Coronary artery (tissue), 2 donors: ENCODE data around the gene TRMT10C.
"Not testable (repeated sequence)": the region's sequence is repeated elsewhere in the genome, so short reads cannot be mapped to it uniquely, and the experiment has no call there.

Experiments
- DNase-seq: peaks from one replicate; pipeline ENCODE4 v3.0.0-alpha.2; 2017; ENCODE audit warnings: low spot score
- H3K27ac ChIP-seq, 2 donors: fragments of 200-600 bp; sonication (generic); one replicate each; pipeline ENCODE4 v1.5.1; 2016 to 2019
- H3K4me3 ChIP-seq: fragments of 200-600 bp; sonication (generic); 2 replicates; pipeline ENCODE4 v1.5.1; 2016; ENCODE audit warnings: mild to moderate bottlenecking, moderate library complexity
- CTCF ChIP-seq: fragments of 200-600 bp; sonication (generic); IDR thresholded peaks from one replicate; pipeline ENCODE4 v1.5.1; 2019; ENCODE audit warnings: antibody characterized with exemption

Gene TRMT10C

GRCh38 chr3:101603184-101603583 is 41.5 kb downstream of the TRMT10C start:
- DNase-seq: no peak
- TF ChIP-seq CTCF: no peak
- Histone ChIP-seq H3K27ac (no peak overlapping the region), H3K4me3 (no peak overlapping the region)

- DNase-seq, H3K27ac ChIP-seq, H3K4me3 ChIP-seq: not testable (repeated sequence)
Measured at GRCh38 chr3:101605398-101605797, 43.7 kb downstream of the TRMT10C start.

GRCh38 chr3:101611023-101611422 is 49.4 kb downstream of the TRMT10C start:
- H3K27ac ChIP-seq: no peak overlapping the region
- TF ChIP-seq CTCF: no peak
- no peak overlapping the region for H3K4me3 ChIP-seq
- no peak for DNase-seq

- not testable (repeated sequence) for H3K27ac ChIP-seq, H3K4me3 ChIP-seq, DNase-seq
Measured at GRCh38 chr3:101613014-101613413, 51.3 kb downstream of the TRMT10C start.

- TF ChIP-seq CTCF: no peak
- no peak overlapping the region for H3K4me3 ChIP-seq
- DNase-seq: no peak
- no peak overlapping the region for H3K27ac ChIP-seq
Measured at GRCh38 chr3:101615525-101615924, 53.9 kb downstream of the TRMT10C start.
